Measurements from ENCODE around the gene ZNF195.
"Not testable (repeated sequence)": the region's sequence is repeated elsewhere in the genome, so short reads cannot be mapped to it uniquely, and the experiment has no call there.

The ZNF195 gene
- long read RNA-seq, transcript ZNF195-215 (6 exons, 2,008 nt) = minor isoform, 6 of 128 reads
- long read RNA-seq, transcript ZNF195-204 (4 exons, 2,970 nt) = major isoform, 65 of 128 reads
- long read RNA-seq, transcript ZNF195-201 (5 exons, 2,021 nt) = minor isoform, 24 of 128 reads
- long read RNA-seq, partial matches to known transcripts = 3 of 128 reads
- long read RNA-seq, other reads (novel, unspliced or antisense) = 27 of 128 reads

- TF ChIP-seq POLR2AphosphoS5 (IDR thresholded peaks at IDR 0.05; ENCODE audit: low read depth) (peak; percentile 89), CTCF (IDR thresholded peaks at IDR 0.05; ENCODE audit: insufficient read depth, low read length) (no peak), GABPA (IDR thresholded peaks at IDR 0.05; ENCODE audit: low read depth) (peak; percentile 93), REST (IDR thresholded peaks at IDR 0.05; ENCODE audit: insufficient replicate concordance, low read depth) (peak; percentile 66), SPI1 (IDR thresholded peaks at IDR 0.05; ENCODE audit: borderline replicate concordance, low read depth) (peak; percentile 33; the same call in 1 of the 2 replicates)
- peak; percentile 98 to 100 for DNase-seq (ENCODE audit: low read depth in 1 of 2, low spot score in 1 of 2)
- Histone ChIP-seq H3K27ac (replicated peaks) (peak within 1 kb of the TSS; percentile 84), H3K27me3 (ENCODE audit: insufficient read depth, poor library complexity, severe bottlenecking) (no peaks in the 10 kb centered on the region), H3K4me3 (replicated peaks; ENCODE audit: insufficient read depth, low read length) (peak within 1 kb of the TSS; percentile 95)
Observed at GRCh38 chr11:3378426-3379423, at the start of gene ZNF195. ZNF195 (minus strand) TSS chr11:3379146; CDS start chr11:3379040, 106 bp downstream.

GRCh38 chr11:3428076-3428475 lies 49.1 kb upstream of the ZNF195 start:
- not testable (repeated sequence) for H3K4me3 ChIP-seq (replicated peaks; ENCODE audit: insufficient read depth, low read length); DNase-seq (ENCODE audit: low read depth in 1 of 2, low spot score in 1 of 2); H3K27ac ChIP-seq (replicated peaks); H3K27me3 ChIP-seq (ENCODE audit: insufficient read depth, poor library complexity, severe bottlenecking)

DNA sequence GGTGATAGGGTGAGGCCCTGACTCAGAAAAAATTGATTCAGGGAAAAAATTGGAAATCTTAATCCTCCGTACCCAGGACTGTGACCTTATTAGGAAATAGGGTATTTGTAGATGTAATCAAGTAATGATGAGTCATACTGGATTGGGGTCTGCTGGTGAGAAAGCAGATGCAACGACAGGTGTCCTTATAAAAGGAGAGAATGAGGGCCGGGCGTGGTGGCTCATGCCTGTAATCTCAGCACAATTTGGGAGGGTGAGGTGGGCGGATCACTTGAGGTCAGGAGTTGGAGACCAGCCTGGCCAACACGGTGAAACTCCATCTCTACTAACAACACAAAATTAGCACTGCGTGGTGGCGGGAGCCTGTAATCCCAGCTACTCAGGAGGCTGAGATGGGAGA lies 47.6 kb upstream of the ZNF195 start:
- not testable (repeated sequence) for H3K4me3 ChIP-seq (replicated peaks; ENCODE audit: insufficient read depth, low read length); H3K27ac ChIP-seq (replicated peaks); DNase-seq (ENCODE audit: low read depth in 1 of 2, low spot score in 1 of 2); H3K27me3 ChIP-seq (ENCODE audit: insufficient read depth, poor library complexity, severe bottlenecking)

- H3K4me3 ChIP-seq (replicated peaks; ENCODE audit: insufficient read depth, low read length); DNase-seq (ENCODE audit: low read depth in 1 of 2, low spot score in 1 of 2): not testable (repeated sequence)
Observed at GRCh38 chr11:3423928-3424327, 45.0 kb upstream of the ZNF195 start.

GRCh38 chr11:3423138-3423731 lies 44.3 kb upstream of the ZNF195 start:
- not testable (repeated sequence) for H3K27me3 ChIP-seq (ENCODE audit: insufficient read depth, poor library complexity, severe bottlenecking); DNase-seq (ENCODE audit: low read depth in 1 of 2, low spot score in 1 of 2); H3K27ac ChIP-seq (replicated peaks)
- H3K4me3 ChIP-seq (replicated peaks; ENCODE audit: insufficient read depth, low read length) = peak overlapping the region; percentile 65

More at GRCh38 chr11:3423928-3424327, 45.0 kb upstream of the ZNF195 start:
- H3K27ac ChIP-seq (replicated peaks); H3K27me3 ChIP-seq (ENCODE audit: insufficient read depth, poor library complexity, severe bottlenecking): not testable (repeated sequence)

DNA sequence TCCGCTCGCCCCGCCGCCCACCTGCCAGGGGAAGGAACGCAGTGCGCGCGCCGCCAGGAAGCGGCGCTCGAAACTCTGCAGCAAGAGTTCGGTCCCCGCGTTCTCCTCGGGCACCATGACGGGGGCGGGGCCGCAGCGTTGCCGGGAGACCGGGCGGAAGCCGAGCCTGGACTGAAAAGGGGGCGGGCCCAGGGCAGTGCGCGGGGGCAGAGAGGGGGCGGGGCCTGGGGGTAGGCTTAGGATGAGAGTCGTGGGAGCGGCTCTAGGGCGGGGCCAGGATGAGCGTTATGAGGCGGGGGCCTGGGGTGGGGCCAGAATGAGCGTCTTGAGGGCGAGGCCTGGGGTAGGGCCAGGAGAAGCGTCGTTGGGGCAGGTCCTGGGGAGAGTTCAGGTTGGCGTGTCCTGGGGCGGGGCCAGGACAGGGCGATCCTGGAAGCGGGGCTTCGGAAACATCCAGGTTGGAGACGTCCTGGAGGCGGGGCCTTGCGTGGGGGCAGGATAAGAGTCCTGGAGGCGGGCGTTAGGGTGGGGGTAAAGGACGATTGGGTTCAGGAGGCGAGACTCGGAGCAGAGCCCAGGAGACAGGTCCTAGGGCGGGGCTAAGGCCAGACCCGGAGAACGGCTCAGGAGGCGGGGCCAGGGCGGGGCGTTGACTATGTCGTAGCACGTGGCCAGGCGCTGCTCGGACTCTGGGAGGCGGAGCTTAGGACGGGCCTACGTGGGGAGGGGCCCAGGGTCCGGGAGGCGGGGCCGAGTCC lies 43.6 kb upstream of the ZNF195 start:
- Histone ChIP-seq H3K27ac (replicated peaks) (peak overlapping the region; percentile 70), H3K4me3 (replicated peaks; ENCODE audit: insufficient read depth, low read length) (peak overlapping the region; percentile 65)
- not testable (repeated sequence) for H3K27me3 ChIP-seq (ENCODE audit: insufficient read depth, poor library complexity, severe bottlenecking)
- DNase-seq (ENCODE audit: low read depth in 1 of 2, low spot score in 1 of 2) = peak; percentile 91 to 98

- H3K4me3 ChIP-seq (replicated peaks; ENCODE audit: insufficient read depth, low read length) = peak overlapping the region; percentile 65
- H3K27me3 ChIP-seq (ENCODE audit: insufficient read depth, poor library complexity, severe bottlenecking) = not testable (repeated sequence)
- DNase-seq (ENCODE audit: low read depth in 1 of 2, low spot score in 1 of 2) = peak in 1 of 2 experiments; percentile 4
- H3K27ac ChIP-seq (replicated peaks) = peak overlapping the region; percentile 56
Observed at GRCh38 chr11:3421608-3422379, 42.8 kb upstream of the ZNF195 start.

DNA sequence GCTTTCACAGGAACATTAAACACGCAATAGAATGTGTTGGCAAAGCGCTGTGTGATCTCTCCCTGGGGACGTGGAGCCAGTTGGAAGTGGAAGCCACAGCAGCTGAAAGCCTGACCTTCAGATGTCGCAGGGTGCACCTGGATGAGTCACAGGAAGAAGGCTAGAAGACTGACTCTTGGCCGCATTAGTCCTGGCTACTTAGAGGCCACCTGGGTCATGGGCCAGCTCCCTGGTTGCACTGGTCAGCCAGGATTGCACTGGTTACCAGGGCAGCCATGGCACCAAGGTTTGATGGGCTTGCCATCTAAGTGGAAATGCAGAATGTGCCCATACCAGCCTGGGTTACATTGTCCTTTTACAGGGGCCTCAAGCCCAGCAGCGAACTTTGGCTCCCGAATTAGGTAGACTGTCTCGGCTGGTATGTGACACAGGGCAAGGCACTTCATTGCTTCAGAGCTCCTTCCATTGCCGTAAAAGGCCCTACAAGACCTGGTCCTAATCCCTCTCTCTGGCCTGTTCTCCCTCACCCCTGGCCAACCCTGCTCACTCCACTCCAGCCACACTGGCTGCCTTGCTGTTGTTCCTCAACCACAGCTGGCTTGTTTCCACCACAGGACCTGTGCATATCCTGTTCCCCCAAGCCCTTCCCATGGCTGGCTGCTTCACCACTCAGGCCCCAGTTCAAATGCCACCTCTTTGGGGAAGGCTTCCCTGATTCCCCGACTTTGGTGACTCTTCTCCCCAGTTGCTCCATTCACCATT lies 41.5 kb upstream of the ZNF195 start:
- H3K4me3 ChIP-seq (replicated peaks; ENCODE audit: insufficient read depth, low read length); H3K27ac ChIP-seq (replicated peaks); H3K27me3 ChIP-seq (ENCODE audit: insufficient read depth, poor library complexity, severe bottlenecking): not testable (repeated sequence)
- peak in 1 of 2 experiments; percentile 23 for DNase-seq (ENCODE audit: low read depth in 1 of 2, low spot score in 1 of 2)

DNA sequence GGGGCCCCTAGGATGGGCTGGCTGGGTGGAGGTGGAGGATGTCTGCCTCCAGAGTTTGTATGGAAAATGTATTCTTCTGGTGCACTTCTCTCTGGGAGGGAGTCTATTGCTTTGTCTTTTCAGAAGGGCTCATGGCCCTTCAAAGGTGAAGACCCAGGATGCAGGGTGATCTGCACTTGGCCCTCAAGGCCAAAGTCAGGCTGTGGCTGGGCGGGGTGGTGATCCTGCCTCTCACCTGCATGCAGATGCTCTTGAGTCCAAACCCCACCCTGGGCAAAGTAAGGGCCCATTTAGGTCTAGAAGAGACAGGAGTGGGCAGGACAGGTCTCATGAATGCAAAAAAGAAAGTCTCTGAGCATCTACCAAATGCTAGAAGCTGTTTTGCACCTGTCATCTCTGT lies 40.5 kb upstream of the ZNF195 start:
- not testable (repeated sequence) for H3K27ac ChIP-seq (replicated peaks); DNase-seq (ENCODE audit: low read depth in 1 of 2, low spot score in 1 of 2); H3K4me3 ChIP-seq (replicated peaks; ENCODE audit: insufficient read depth, low read length); H3K27me3 ChIP-seq (ENCODE audit: insufficient read depth, poor library complexity, severe bottlenecking)

Measured in HL-60 (cell line).